Chondrocyte (in vitro differentiated cells): ENCODE results near the gene C17orf114.

Source experiments
- DNase-seq: peaks from one replicate; pipeline ENCODE4 v3.0.0; 2021; ENCODE audit warnings: mixed read lengths, low spot score
- H3K27ac Mint-ChIP-seq: one replicate; pipeline ENCODE4 v1.8.0; 2021; ENCODE audit warnings: mild to moderate bottlenecking, moderate library complexity, mixed read lengths; ENCODE audit not compliant: unreplicated experiment
- H3K27me3 Mint-ChIP-seq: 2 replicates; pipeline ENCODE4 v1.8.0; 2021; ENCODE audit warnings: low read depth, mixed read lengths
- H3K36me3 Mint-ChIP-seq: 2 replicates; pipeline ENCODE4 v1.8.0; 2021; ENCODE audit warnings: low read depth, mixed read lengths
- H3K4me1 Mint-ChIP-seq: 2 replicates; pipeline ENCODE4 v1.8.0; 2021; ENCODE audit warnings: low read depth, mild to moderate bottlenecking, mixed read lengths
- H3K4me3 Mint-ChIP-seq: one replicate; pipeline ENCODE4 v1.8.0; 2021; ENCODE audit warnings: mild to moderate bottlenecking, moderate library complexity, mixed read lengths; ENCODE audit not compliant: unreplicated experiment
- H3K9me3 Mint-ChIP-seq: 2 replicates; pipeline ENCODE4 v1.8.0; 2021; ENCODE audit warnings: low read depth, mixed read lengths
- TF ChIP-seq, protein P1 (sequence below): fragments of 200-600 bp; sonication (generic); IDR thresholded peaks from 2 replicates; pipeline ENCODE4 v1.5.0; 2021; ENCODE audit warnings: antibody characterized with exemption, mild to moderate bottlenecking, moderate library complexity

C17orf114 gene

DNA sequence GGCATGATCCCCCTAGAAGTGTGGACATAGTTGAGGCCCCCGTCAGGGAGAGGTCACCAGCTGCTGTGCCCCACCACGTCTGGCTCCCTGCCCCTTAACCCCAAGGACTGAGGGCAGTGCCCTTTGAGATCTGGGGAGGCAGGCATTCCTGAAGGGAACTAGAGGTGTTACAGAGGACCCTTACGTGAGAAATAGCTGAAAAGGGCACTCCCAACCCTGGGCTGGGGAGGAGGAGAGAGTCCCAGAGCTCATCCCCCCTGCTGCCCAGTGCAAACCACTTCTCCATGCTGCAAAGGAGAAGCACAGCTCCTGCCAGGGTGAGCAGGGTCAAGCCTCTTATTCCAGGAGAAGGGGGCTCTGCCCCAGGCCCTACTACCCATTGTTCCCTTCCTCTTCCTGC, 20.7 kb upstream of the C17orf114 start:
- TF ChIP-seq, protein P1, sequence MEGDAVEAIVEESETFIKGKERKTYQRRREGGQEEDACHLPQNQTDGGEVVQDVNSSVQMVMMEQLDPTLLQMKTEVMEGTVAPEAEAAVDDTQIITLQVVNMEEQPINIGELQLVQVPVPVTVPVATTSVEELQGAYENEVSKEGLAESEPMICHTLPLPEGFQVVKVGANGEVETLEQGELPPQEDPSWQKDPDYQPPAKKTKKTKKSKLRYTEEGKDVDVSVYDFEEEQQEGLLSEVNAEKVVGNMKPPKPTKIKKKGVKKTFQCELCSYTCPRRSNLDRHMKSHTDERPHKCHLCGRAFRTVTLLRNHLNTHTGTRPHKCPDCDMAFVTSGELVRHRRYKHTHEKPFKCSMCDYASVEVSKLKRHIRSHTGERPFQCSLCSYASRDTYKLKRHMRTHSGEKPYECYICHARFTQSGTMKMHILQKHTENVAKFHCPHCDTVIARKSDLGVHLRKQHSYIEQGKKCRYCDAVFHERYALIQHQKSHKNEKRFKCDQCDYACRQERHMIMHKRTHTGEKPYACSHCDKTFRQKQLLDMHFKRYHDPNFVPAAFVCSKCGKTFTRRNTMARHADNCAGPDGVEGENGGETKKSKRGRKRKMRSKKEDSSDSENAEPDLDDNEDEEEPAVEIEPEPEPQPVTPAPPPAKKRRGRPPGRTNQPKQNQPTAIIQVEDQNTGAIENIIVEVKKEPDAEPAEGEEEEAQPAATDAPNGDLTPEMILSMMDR, result no peak
- Mint-ChIP-seq H3K4me3 (no peak overlapping the region), H3K9me3 (no peaks in the 10 kb centered on the region), H3K27me3 (no peaks in the 10 kb centered on the region), H3K4me1 (no peaks in the 10 kb centered on the region), H3K36me3 (peaks cover 8% of the 10 kb centered on the region), H3K27ac (no peak overlapping the region)
- no peak for DNase-seq

DNA sequence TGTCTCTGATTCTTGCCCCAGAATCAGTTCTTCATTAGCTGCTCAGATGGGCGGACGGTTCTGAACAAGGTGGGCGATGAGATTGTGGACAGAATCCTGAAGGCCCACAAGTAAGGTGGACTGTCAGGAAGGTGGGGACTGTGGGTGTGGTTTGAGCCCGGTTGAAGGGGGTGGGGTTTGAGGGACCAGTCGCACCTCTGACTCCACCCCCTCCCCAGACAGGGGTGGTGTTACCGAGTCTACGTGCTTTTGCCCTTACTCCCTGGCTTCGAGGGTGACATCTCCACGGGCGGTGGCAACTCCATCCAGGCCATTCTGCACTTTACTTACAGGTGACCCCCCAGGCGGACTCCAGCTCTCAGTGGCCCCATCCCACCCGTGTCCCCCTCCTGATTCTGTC, 16.1 kb upstream of the C17orf114 start:
- Mint-ChIP-seq H3K9me3 (no peaks in the 10 kb centered on the region), H3K27ac (no peak overlapping the region), H3K4me1 (no peaks in the 10 kb centered on the region), H3K4me3 (no peak overlapping the region), H3K36me3 (peaks cover 26% of the 10 kb centered on the region), H3K27me3 (no peaks in the 10 kb centered on the region)
- TF ChIP-seq, protein P1, result no peak
- no peak for DNase-seq

DNA sequence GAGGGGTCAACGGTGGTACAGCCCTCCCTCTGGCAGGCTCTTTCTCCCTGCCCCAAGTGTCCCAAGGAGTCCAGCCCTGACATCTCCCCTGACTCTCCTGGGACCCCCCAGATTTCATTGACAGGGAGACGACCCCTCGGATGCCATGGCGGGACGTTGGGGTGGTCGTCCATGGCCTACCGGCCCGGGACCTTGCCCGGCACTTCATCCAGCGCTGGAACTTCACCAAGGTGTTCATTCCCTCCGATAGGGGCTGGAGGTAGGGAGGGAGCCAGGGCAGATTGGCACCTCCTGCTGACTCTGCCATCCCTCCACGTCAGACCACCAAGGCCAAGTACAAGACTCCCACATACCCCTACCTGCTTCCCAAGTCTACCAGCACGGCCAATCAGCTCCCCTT, 14.7 kb upstream of the C17orf114 start:
- no peaks in the 10 kb centered on the region for H3K9me3 Mint-ChIP-seq
- H3K27ac Mint-ChIP-seq, result no peak overlapping the region
- peaks cover 26% of the 10 kb centered on the region for H3K36me3 Mint-ChIP-seq
- H3K4me3 Mint-ChIP-seq, result no peak overlapping the region
- H3K4me1 Mint-ChIP-seq, result no peaks in the 10 kb centered on the region
- H3K27me3 Mint-ChIP-seq, result no peaks in the 10 kb centered on the region
- TF ChIP-seq, protein P1, result no peak
- no peak for DNase-seq

DNA sequence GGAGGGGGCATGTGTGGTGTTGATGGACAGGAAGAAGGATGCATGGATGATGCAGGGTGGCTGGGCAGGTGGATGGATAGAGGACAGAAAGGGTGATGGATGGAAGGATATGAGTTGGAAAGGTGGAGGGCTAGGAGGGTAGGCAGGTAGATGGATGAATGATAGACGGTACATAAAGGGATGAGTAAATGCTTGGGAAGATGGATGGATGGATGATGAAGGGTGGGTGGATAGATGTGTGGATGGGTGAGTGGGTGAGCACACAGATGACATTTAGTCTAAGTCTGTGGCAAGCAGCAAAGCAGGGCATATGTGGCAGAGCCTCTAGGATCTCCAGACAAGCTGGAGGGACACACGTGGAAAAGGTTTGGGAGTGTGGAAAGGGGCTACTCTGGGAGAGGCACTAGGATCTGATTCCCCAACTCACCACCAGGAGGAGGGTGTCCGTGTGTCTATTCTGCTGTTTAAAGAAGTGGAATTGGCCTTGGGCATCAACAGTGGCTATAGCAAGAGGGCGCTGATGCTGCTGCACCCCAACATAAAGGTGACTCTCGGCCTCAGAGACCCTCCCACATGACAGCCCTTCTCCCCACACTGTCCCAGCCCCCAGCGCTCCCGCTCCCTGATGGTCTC, 13.0 kb upstream of the C17orf114 start:
- no peak for DNase-seq
- TF ChIP-seq, protein P1, result peak; percentile 58
- peaks cover 32% of the 10 kb centered on the region for H3K36me3 Mint-ChIP-seq
- H3K4me3 Mint-ChIP-seq, result no peak overlapping the region
- no peaks in the 10 kb centered on the region for H3K4me1 Mint-ChIP-seq
- no peak overlapping the region for H3K27ac Mint-ChIP-seq
- no peaks in the 10 kb centered on the region for H3K27me3 Mint-ChIP-seq
- no peaks in the 10 kb centered on the region for H3K9me3 Mint-ChIP-seq

DNA sequence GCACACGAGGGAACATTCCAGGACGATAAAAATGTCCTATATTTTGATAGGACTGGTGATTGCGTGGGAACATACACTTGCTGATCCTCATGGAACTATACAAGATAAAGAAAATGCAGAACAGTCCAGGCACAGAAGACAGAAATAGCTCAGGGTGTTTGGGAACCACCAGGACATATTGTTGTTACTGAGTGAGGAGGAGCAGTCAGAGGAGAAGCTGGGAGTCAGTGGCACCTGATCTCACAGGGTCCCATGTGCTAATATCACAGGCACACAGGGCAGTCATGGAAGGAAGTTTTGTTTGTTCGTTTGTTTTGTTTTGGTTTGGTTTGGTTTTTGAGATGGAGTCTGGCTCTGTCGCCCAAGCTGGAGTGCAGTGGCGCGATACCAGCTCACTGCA, 10.6 kb upstream of the C17orf114 start:
- H3K4me1 Mint-ChIP-seq, result peaks cover 13% of the 10 kb centered on the region
- no peak overlapping the region for H3K27ac Mint-ChIP-seq
- TF ChIP-seq, protein P1, result no peak
- no peaks in the 10 kb centered on the region for H3K27me3 Mint-ChIP-seq
- no peaks in the 10 kb centered on the region for H3K9me3 Mint-ChIP-seq
- peaks cover 31% of the 10 kb centered on the region for H3K36me3 Mint-ChIP-seq
- DNase-seq, result no peak
- no peak overlapping the region for H3K4me3 Mint-ChIP-seq
